Measurements from ENCODE around the gene RPLP2.

DNA sequence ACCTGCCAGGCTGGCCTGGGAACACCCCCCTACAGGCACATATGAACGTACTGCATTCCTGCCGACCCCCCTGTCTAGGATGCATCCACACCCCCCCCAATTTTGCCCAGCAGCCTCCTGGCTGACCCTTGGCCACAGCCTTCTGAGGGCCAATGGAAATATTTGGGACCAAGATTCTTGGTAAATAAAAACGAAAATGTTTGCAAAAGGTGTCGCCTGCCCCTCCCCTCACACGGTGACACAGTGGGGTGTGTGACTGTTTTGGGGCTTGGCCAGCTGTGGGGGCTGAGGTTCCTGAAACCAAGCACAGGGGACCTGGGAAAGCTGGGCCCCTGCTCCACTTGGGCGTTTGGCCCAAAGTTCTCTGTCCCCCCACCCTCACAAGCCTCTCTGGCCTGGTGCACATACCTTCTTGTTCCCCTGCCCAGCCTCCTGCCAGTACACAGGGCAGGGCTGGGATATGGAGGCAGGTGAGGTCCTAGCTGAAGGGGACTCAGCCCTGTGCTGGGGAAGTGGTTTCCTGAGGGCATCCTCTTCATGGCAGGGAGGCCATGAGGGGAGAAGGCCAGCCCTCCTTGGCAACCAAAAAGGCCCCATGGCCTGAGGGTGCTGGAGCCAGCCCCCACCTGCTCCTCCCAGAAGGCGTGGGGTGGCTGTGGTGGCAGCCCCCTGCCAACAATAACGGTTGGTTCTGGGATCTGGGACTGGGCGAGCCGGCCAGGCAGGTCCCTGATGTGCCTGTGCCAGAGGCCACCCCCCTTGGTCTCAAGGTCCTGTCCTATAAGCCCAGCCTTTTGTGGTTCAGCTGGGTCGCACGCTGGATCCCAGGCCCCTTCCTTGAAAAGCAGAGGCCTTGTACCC lies 15.8 kb downstream of the RPLP2 start:
- TF ChIP-seq, protein P1, sequence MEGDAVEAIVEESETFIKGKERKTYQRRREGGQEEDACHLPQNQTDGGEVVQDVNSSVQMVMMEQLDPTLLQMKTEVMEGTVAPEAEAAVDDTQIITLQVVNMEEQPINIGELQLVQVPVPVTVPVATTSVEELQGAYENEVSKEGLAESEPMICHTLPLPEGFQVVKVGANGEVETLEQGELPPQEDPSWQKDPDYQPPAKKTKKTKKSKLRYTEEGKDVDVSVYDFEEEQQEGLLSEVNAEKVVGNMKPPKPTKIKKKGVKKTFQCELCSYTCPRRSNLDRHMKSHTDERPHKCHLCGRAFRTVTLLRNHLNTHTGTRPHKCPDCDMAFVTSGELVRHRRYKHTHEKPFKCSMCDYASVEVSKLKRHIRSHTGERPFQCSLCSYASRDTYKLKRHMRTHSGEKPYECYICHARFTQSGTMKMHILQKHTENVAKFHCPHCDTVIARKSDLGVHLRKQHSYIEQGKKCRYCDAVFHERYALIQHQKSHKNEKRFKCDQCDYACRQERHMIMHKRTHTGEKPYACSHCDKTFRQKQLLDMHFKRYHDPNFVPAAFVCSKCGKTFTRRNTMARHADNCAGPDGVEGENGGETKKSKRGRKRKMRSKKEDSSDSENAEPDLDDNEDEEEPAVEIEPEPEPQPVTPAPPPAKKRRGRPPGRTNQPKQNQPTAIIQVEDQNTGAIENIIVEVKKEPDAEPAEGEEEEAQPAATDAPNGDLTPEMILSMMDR (conservative IDR thresholded peaks at IDR 0.05; ENCODE audit: low read depth, low read length): no peak
- no peak for TF ChIP-seq EZH2 (IDR thresholded peaks at IDR 0.05; ENCODE audit: borderline replicate concordance, low read depth, low read length, poor library complexity, severe bottlenecking)
